Upper lobe of right lung (tissue), 1 donor: ENCODE results near the gene KCNMA1. TPM values are rescaled to one million over a fixed set of nuclear protein-coding genes. Genes with fewer than 3 reads are reported as not detected.
A peak's percentile ranks its signal among the peaks of the same experiment; 100 is the strongest.

Experiments
- ATAC-seq: fragments of 200-7000 bp; cut with Tn5 transposase; one replicate; pipeline ENCODE4 v1.9.1; 2020; ENCODE audit warnings: mild to moderate bottlenecking, moderate library complexity
- DNase-seq: peaks from one replicate; pipeline ENCODE4 v3.0.0-alpha.2; 2020
- H3K27ac ChIP-seq: fragments of 200-600 bp; one replicate; pipeline ENCODE4 v1.8.0; 2022
- H3K27me3 ChIP-seq: fragments of 200-600 bp; one replicate; pipeline ENCODE4 v1.8.0; 2022; ENCODE audit warnings: mild to moderate bottlenecking
- H3K36me3 ChIP-seq: fragments of 200-600 bp; one replicate; pipeline ENCODE4 v1.8.0; 2022
- H3K4me1 ChIP-seq: fragments of 200-600 bp; one replicate; pipeline ENCODE4 v1.8.0; 2022
- H3K4me3 ChIP-seq: fragments of 200-600 bp; one replicate; pipeline ENCODE4 v1.8.0; 2022; ENCODE audit warnings: mild to moderate bottlenecking
- H3K9me3 ChIP-seq: fragments of 200-600 bp; one replicate; pipeline ENCODE4 v1.8.0; 2022
- intact Hi-C: fragments of 100-400 bp; cut with DNase I; formaldehyde crosslinking; loops from one replicate; pipeline ENCODE4 v1.11.0; 2022
- total RNA-seq: library from RNA; stranded (reverse); fragmentation: NEBNext Ultra II Directional; extraction: Animal tissue kit (Norgen Biotek cat#: 25700); gene quantifications from one replicate; pipeline ENCODE4 v1.2.1, GENCODE V29; 2021
- TF ChIP-seq, protein P1 (sequence below): fragments of 200-600 bp; IDR thresholded peaks from one replicate; pipeline ENCODE4 v1.8.0; 2022; ENCODE audit warnings: antibody characterized with exemption
- donor health status: DM: no; HTN: yes; CAD: no; lungs with severe emphysema.

Gene KCNMA1
- total RNA-seq, 1 donor from 2014 or later, result 26.3 TPM

DNA sequence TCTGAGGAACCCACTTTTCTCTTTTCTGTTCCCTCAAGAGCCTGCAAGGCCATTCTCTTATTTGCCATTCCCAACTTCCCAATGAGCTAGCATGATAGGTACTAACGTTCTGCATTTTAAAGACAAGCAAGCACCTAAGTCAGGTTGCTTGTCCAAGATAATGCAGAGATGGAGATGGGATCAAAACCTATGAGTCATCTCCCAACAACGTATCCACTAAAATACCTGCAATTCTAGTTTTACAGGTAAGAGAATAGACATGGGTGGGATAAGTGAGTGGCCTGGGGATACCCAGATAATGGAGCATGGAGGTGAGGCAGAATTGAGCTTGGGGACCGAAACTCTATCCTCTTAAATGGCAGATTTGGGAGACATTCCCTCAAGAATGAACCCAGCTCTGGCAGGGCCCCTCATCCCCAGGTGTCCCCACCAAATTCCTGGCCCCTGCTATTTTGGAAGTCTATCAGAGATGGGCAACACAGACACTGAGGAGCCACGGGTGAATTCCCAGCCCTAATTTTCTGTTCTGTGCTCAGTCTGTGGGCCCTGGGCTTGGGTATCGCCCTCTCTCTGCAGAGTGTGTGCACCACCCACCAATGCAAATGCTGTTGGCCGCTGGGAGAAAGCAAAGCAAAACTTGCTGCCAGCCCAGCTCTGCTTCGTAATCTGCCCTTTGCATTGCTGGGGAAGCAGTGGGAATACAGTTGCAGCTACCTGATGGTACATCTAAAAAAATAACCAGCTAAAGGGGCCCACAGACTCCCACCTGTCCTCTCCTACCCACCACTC lies 98.3 kb downstream of the KCNMA1 start:
- intact Hi-C loops, result no loop called here
- no peaks in the 10 kb centered on the region for H3K4me1 ChIP-seq
- TF ChIP-seq, protein P1, sequence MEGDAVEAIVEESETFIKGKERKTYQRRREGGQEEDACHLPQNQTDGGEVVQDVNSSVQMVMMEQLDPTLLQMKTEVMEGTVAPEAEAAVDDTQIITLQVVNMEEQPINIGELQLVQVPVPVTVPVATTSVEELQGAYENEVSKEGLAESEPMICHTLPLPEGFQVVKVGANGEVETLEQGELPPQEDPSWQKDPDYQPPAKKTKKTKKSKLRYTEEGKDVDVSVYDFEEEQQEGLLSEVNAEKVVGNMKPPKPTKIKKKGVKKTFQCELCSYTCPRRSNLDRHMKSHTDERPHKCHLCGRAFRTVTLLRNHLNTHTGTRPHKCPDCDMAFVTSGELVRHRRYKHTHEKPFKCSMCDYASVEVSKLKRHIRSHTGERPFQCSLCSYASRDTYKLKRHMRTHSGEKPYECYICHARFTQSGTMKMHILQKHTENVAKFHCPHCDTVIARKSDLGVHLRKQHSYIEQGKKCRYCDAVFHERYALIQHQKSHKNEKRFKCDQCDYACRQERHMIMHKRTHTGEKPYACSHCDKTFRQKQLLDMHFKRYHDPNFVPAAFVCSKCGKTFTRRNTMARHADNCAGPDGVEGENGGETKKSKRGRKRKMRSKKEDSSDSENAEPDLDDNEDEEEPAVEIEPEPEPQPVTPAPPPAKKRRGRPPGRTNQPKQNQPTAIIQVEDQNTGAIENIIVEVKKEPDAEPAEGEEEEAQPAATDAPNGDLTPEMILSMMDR, result no peak
- DNase-seq (no peak), ATAC-seq (no peak)
- no peaks in the 10 kb centered on the region for H3K9me3 ChIP-seq
- H3K27me3 ChIP-seq, result no peaks in the 10 kb centered on the region
- H3K27ac ChIP-seq, result no peak overlapping the region
- no peaks in the 10 kb centered on the region for H3K36me3 ChIP-seq
- H3K4me3 ChIP-seq, result no peak overlapping the region

DNA sequence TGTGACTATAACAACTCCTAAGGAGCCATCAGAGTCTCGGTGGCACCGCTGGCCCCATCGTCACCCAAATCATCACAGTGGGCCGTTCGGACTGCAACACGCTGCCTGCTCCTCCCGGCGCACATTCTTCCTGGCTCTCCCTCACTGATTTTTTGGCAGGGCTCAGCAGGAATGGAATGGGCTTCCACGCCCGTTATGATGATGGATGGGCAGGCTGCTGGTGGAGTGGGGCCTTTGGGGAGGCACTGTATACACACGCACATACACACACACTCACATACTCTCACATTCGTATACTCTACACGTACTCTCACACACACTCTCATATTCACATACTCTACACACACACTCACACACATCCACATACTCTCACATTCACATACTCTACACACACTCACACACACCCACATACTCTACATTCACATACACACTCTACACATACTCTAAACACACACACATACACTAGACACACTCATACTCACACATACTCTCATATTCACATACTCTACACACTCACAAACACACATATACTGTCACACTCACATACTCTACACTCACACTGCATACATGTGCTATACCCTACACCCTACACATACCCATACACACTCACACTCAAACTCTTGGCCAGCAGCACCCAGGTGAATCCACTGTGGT lies 99.8 kb downstream of the KCNMA1 start:
- no peak for DNase-seq

DNA sequence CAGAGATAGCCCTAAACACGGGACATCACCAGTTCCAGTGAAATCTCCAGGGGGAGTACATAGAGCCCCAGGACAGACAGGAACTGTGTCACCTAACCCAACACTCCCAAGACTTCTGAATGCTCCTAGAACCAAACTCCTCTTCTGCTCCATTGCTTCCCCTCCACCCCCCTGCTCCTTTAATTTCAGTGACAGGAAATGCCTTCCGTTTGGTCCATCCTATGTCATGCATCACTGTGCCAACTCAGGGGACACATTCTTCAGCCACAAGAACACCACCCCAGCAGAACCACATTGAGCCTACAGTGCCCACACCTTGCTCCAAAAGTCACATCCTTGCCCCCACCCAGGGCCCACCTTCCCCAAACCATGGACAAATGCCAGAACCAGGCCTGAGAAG lies 100.5 kb downstream of the KCNMA1 start:
- intact Hi-C loops, result no loop called here
- Histone ChIP-seq H3K4me3 (no peak overlapping the region), H3K27ac (no peak overlapping the region), H3K9me3 (no peaks in the 10 kb centered on the region), H3K4me1 (no peaks in the 10 kb centered on the region), H3K27me3 (no peaks in the 10 kb centered on the region), H3K36me3 (no peaks in the 10 kb centered on the region)
- no peak for ATAC-seq
- no peak for DNase-seq
- TF ChIP-seq, protein P1, result no peak

More for the DNA sequence above, 99.8 kb downstream of the KCNMA1 start:
- H3K27ac ChIP-seq, result no peak overlapping the region
- no peaks in the 10 kb centered on the region for H3K9me3 ChIP-seq
- no peak overlapping the region for H3K4me3 ChIP-seq
- intact Hi-C loops, result no loop called here
- H3K4me1 ChIP-seq, result no peaks in the 10 kb centered on the region
- TF ChIP-seq, protein P1, result no peak
- no peak for ATAC-seq
- no peaks in the 10 kb centered on the region for H3K27me3 ChIP-seq
- H3K36me3 ChIP-seq, result no peaks in the 10 kb centered on the region

DNA sequence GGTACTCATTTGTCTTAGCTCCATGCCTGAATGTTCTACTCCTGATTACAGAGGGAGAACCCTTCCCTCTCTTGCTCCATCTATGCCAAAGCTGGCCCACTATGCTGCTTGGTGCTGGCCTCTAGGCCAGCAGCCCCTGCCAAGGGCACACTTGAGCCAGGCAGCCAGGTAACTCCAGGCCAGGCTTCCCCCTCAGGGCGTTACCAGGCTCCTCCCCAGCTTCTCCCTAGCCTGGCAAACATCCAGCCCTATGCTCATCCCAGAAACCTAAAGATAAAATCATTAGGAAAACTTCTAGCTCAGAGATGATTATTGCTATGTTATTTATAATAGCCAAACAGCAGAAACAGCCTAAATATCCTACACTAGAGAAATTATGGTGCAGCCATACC lies 103.7 kb downstream of the KCNMA1 start:
- no peak overlapping the region for H3K27ac ChIP-seq
- H3K4me3 ChIP-seq, result no peak overlapping the region
- no peaks in the 10 kb centered on the region for H3K27me3 ChIP-seq
- intact Hi-C loops, result no loop called here
- DNase-seq (no peak), ATAC-seq (no peak)
- peaks cover 4% of the 10 kb centered on the region for H3K4me1 ChIP-seq
- TF ChIP-seq, protein P1, result no peak
- no peaks in the 10 kb centered on the region for H3K9me3 ChIP-seq
- H3K36me3 ChIP-seq, result no peaks in the 10 kb centered on the region

DNA sequence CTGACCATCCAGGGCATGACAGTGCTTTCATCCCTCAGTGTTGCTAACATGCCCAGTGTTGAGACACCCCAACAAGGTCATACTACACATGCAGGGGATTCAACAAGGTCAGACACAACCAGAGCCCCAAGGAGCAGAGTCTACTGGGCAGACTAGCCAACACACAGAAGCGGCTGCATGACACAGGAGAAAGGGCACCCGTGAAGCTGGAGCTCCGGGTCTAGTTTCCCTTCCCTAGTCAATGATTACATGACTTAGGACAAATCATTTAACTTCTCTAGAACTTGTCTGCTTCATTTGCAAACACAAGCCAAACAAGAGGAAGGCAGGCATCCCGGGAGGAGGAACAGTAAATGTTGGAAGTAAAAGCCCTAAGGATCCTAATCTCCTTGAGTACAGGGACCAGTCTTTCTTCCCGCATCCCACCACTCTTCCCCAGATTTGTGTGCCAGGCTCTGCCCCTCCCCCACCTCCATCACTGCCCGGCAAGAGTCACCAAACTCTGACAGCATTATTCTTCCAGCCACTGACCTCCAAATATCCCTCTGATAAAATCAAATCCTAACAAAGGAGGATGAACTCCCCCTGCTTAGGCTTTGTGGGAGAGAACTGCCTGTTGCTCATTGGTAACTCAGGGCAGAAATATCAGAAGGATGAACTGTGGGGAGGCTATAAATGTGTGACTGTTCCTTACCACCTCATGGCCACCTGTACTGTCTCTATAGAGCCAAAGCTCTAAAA lies 104.3 kb downstream of the KCNMA1 start:
- Histone ChIP-seq H3K9me3 (no peaks in the 10 kb centered on the region), H3K4me3 (no peak overlapping the region), H3K27me3 (no peaks in the 10 kb centered on the region), H3K4me1 (peaks cover 4% of the 10 kb centered on the region), H3K27ac (no peak overlapping the region), H3K36me3 (no peaks in the 10 kb centered on the region)
- DNase-seq (no peak), ATAC-seq (peak; percentile 53)
- intact Hi-C loops, result no loop called here
- TF ChIP-seq, protein P1, result no peak
